ENCODE data around the gene CA11.

CA11 gene

GRCh38 chr19:48627865-48628314 is 18.1 kb downstream of the CA11 start:
- DNase-seq = no peak

- no peak for DNase-seq
Observed at GRCh38 chr19:48627201-48627864, 18.7 kb downstream of the CA11 start.

GRCh38 chr19:48625891-48626327 is 20.1 kb downstream of the CA11 start:
- no peak for DNase-seq

GRCh38 chr19:48624791-48625723 is 20.9 kb downstream of the CA11 start:
- no peak for DNase-seq

GRCh38 chr19:48624067-48624594 is 21.9 kb downstream of the CA11 start:
- peak; percentile 94 for DNase-seq

- DNase-seq = no peak
Observed at GRCh38 chr19:48623556-48624066, 22.4 kb downstream of the CA11 start.

GRCh38 chr19:48619692-48620585 is 26.0 kb downstream of the CA11 start:
- DNase-seq = no peak

- peak; percentile 92 for DNase-seq
Observed at GRCh38 chr19:48618916-48619691, 26.9 kb downstream of the CA11 start, which contains the start of the genes RPL18 and SPHK2. Gene RPL18 (minus strand): TSS chr19:48619178. CDS start chr19:48619143, 35 bp downstream. Gene SPHK2 (plus strand): TSS chr19:48619506. CDS start chr19:48620515, 1,009 bp downstream.

GRCh38 chr19:48618278-48618915 is 27.6 kb downstream of the CA11 start:
- DNase-seq = no peak

GRCh38 chr19:48617146-48617937 is 28.6 kb downstream of the CA11 start:
- no peak for DNase-seq

- no peak for DNase-seq
Observed at GRCh38 chr19:48616491-48617056, 29.4 kb downstream of the CA11 start.

GRCh38 chr19:48616041-48616436 is 29.9 kb downstream of the CA11 start:
- DNase-seq = no peak

- DNase-seq = no peak
Observed at GRCh38 chr19:48615231-48616040, 30.6 kb downstream of the CA11 start.

GRCh38 chr19:48614436-48615230 is 31.4 kb downstream of the CA11 start, which contains the start of gene FAM83E:
Gene FAM83E (minus strand): TSS chr19:48615076. CDS start chr19:48613372, 1,704 bp downstream.
- no peak for DNase-seq

GRCh38 chr19:48613852-48614435 is 32.0 kb downstream of the CA11 start:
- DNase-seq = no peak

GRCh38 chr19:48613024-48613851 is 32.7 kb downstream of the CA11 start:
- DNase-seq = no peak

Measured in activated CD4-positive, alpha-beta T cell treated with anti-CD3 and anti-CD28 coated beads, Interleukin-2, amount 50 U/mL, for 1 hour (primary cell).